ENCODE measurements around the gene TMEM43.

DNA sequence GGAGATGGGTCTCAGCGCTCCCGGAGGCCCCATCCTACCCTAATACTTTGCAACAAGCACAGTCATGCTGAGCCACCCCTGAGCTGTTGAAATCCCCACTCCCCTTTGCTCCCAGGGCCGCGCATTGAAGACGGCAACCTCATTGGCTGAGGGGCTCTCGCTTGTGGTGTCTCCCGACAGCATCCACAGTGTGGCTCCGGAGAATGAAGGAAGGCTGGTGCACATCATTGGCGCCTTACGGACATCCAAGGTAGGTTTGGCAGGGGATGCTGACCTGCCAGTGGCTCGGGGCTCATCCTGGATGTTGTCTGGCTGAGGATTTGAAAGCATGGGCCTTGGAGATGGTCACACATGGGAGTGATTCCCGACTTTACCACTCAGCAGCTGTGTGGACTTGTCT lies 5.9 kb downstream of the TMEM43 start:
- no peak for TF ChIP-seq EZH2 (IDR thresholded peaks at IDR 0.05; ENCODE audit: insufficient read depth, low read length)
- TF ChIP-seq, protein P1, sequence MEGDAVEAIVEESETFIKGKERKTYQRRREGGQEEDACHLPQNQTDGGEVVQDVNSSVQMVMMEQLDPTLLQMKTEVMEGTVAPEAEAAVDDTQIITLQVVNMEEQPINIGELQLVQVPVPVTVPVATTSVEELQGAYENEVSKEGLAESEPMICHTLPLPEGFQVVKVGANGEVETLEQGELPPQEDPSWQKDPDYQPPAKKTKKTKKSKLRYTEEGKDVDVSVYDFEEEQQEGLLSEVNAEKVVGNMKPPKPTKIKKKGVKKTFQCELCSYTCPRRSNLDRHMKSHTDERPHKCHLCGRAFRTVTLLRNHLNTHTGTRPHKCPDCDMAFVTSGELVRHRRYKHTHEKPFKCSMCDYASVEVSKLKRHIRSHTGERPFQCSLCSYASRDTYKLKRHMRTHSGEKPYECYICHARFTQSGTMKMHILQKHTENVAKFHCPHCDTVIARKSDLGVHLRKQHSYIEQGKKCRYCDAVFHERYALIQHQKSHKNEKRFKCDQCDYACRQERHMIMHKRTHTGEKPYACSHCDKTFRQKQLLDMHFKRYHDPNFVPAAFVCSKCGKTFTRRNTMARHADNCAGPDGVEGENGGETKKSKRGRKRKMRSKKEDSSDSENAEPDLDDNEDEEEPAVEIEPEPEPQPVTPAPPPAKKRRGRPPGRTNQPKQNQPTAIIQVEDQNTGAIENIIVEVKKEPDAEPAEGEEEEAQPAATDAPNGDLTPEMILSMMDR (IDR thresholded peaks at IDR 0.05; ENCODE audit: insufficient read depth, low read depth, low read length) = no peak

Data from astrocyte (in vitro differentiated cells and primary cell).